IMR-90 (cell line): Measurements from ENCODE around the gene MYH10. TPM values are rescaled to one million over a fixed set of nuclear protein-coding genes. Genes with fewer than 3 reads are reported as not detected.

Experiments
- ATAC-seq: fragments of 200-7000 bp; cut with Tn5 transposase; 2 replicates; pipeline ENCODE4 v1.9.1; 2020; ENCODE audit warnings: low read depth, mild to moderate bottlenecking, moderate library complexity
- BruUV-seq: library from RNA; stranded (reverse); fragments of 400-500 nt; replicated peaks from 2 replicates; lab custom pipeline; 2021; lab: Mats Ljungman, UMichigan
- CTCF ChIA-PET: fragments of 300-600 bp; formaldehyde crosslinking; extraction: SDS; loops from one replicate; lab custom pipeline; 2021; ENCODE audit warnings: antibody characterized with exemption; lab: Yijun Ruan, JAX
- POLR2A ChIA-PET: fragments of 300-600 bp; sonication (Branson Sonifier 250); formaldehyde crosslinking; loops from one replicate; lab custom pipeline; 2022; ENCODE audit warnings: antibody characterized with exemption; ENCODE audit not compliant: unreplicated experiment; lab: Charles Lee
- DNase-seq: peaks from one replicate; pipeline ENCODE4 v3.0.0; 2013
- H2AFZ ChIP-seq: replicated peaks from 2 replicates; pipeline ENCODE3; 2013; ENCODE audit warnings: low read length, mild to moderate bottlenecking; ENCODE audit not compliant: poor library complexity
- H2AK5ac ChIP-seq: 2 replicates; pipeline ENCODE4 v1.6.1; 2013; ENCODE audit warnings: low read depth, low read length, inconsistent platforms
- H2AK9ac ChIP-seq: replicated peaks from 2 replicates; pipeline ENCODE3; 2013; ENCODE audit warnings: mild to moderate bottlenecking, low read depth, low read length, moderate library complexity; ENCODE audit not compliant: poor library complexity
- H2BK120ac ChIP-seq: 2 replicates; pipeline ENCODE4 v1.6.1; 2013; ENCODE audit warnings: low read depth, low read length, inconsistent platforms
- H2BK15ac ChIP-seq: 3 replicates; pipeline ENCODE4 v1.6.1; 2013; ENCODE audit warnings: low read depth, low read length, inconsistent platforms
- H2BK20ac ChIP-seq: 2 replicates; pipeline ENCODE4 v1.6.1; 2013; ENCODE audit warnings: low read depth, mild to moderate bottlenecking, inconsistent platforms, low read length, moderate library complexity
- H2BK5ac ChIP-seq: 2 replicates; pipeline ENCODE4 v1.6.1; 2013; ENCODE audit warnings: mild to moderate bottlenecking, low read depth, low read length, inconsistent platforms; ENCODE audit not compliant: poor library complexity, severe bottlenecking
- H3K14ac ChIP-seq: replicated peaks from 2 replicates; pipeline ENCODE4 v1.6.1; 2013; ENCODE audit warnings: low read depth, low read length, inconsistent platforms
- H3K18ac ChIP-seq: 2 replicates; pipeline ENCODE4 v1.6.1; 2013; ENCODE audit warnings: low read depth, low read length, control low read depth
- H3K23ac ChIP-seq: 2 replicates; pipeline ENCODE4 v1.6.1; 2013; ENCODE audit warnings: low read depth, low read length, inconsistent platforms
- H3K27ac ChIP-seq: 2 replicates; pipeline ENCODE4 v1.5.1; 2013; ENCODE audit warnings: mild to moderate bottlenecking, control low read depth, low read length; ENCODE audit not compliant: insufficient read depth
- H3K27me3 ChIP-seq: 2 replicates; pipeline ENCODE4 v1.6.1; 2013; ENCODE audit warnings: low read length; ENCODE audit not compliant: control insufficient read depth, insufficient read depth
- H3K36me3 ChIP-seq: 2 replicates; pipeline ENCODE4 v1.6.1; 2013; ENCODE audit warnings: low read length, mixed read lengths; ENCODE audit not compliant: control insufficient read depth, insufficient read depth
- H3K4ac ChIP-seq: 2 replicates; pipeline ENCODE4 v1.6.1; 2013; ENCODE audit warnings: low read depth, low read length, inconsistent platforms
- H3K4me1 ChIP-seq: 2 replicates; pipeline ENCODE4 v1.6.1; 2013; ENCODE audit warnings: low read length, mixed read lengths; ENCODE audit not compliant: control insufficient read depth, insufficient read depth
- H3K4me2 ChIP-seq: 2 replicates; pipeline ENCODE4 v1.6.1; 2013; ENCODE audit warnings: low read depth, mild to moderate bottlenecking, control low read depth, low read length, moderate library complexity
- H3K4me3 ChIP-seq: 2 replicates; pipeline ENCODE4 v1.5.1; 2013; ENCODE audit warnings: low read depth, mild to moderate bottlenecking, control low read depth, low read length, moderate library complexity; ENCODE audit not compliant: insufficient read depth
- H3K56ac ChIP-seq: 2 replicates; pipeline ENCODE4 v1.6.1; 2013; ENCODE audit warnings: low read length, inconsistent platforms; ENCODE audit not compliant: insufficient read depth; ENCODE audit errors: extremely low read depth
- H3K79me1 ChIP-seq, 2 experiments: 2 replicates each; pipeline ENCODE4 v1.6.1; 2013; ENCODE audit warnings: low read length in 2 of 2, inconsistent platforms in 1 of 2, low read depth in 1 of 2
- H3K9ac ChIP-seq: 2 replicates; pipeline ENCODE4 v1.6.1; 2013; ENCODE audit warnings: low read depth, low read length, control low read depth
- H3K9me1 ChIP-seq: 2 replicates; pipeline ENCODE4 v1.6.1; 2013; ENCODE audit warnings: low read length, inconsistent platforms; ENCODE audit not compliant: insufficient read depth
- H3K9me3 ChIP-seq: 2 replicates; pipeline ENCODE4 v1.6.1; 2013; ENCODE audit warnings: low read length; ENCODE audit not compliant: control insufficient read depth, insufficient read depth
- H4K20me1 ChIP-seq: 2 replicates; pipeline ENCODE4 v1.6.1; 2013; ENCODE audit warnings: low read length, inconsistent platforms; ENCODE audit not compliant: insufficient read depth
- H4K5ac ChIP-seq: 2 replicates; pipeline ENCODE4 v1.6.1; 2013; ENCODE audit warnings: mild to moderate bottlenecking, low read depth, low read length, control low read depth
- H4K8ac ChIP-seq, 2 experiments: 2 replicates each; pipeline ENCODE4 v1.6.1; 2013; ENCODE audit warnings: low read depth in 2 of 2, low read length in 2 of 2, control low read depth in 1 of 2, inconsistent platforms in 1 of 2
- H4K91ac ChIP-seq: 2 replicates; pipeline ENCODE4 v1.6.1; 2013; ENCODE audit warnings: low read depth, low read length, inconsistent platforms; ENCODE audit not compliant: insufficient read depth
- CEBPB ChIP-seq: IDR thresholded peaks from 2 replicates; pipeline ENCODE4 v1.6.1; 2012; ENCODE audit warnings: low read depth, low read length, improper control_type of control experiment
- MAZ ChIP-seq: IDR thresholded peaks from 2 replicates; pipeline ENCODE4 v1.6.1; 2012; ENCODE audit warnings: low read depth, mild to moderate bottlenecking, low read length, improper control_type of control experiment, moderate library complexity, borderline replicate concordance
- MXI1 ChIP-seq: IDR thresholded peaks from 2 replicates; pipeline ENCODE4 v1.6.1; 2012; ENCODE audit warnings: low read depth, mild to moderate bottlenecking, low read length, moderate library complexity, borderline replicate concordance
- RAD21 ChIP-seq: IDR thresholded peaks from 2 replicates; pipeline ENCODE4 v1.6.1; 2012; ENCODE audit warnings: low read length, improper control_type of control experiment
- RCOR1 ChIP-seq: IDR thresholded peaks from 2 replicates; pipeline ENCODE4 v1.6.1; 2012; ENCODE audit warnings: mild to moderate bottlenecking, low read length, improper control_type of control experiment; ENCODE audit not compliant: insufficient replicate concordance
- WGBS, 2 experiments: methylation state at CpG; one replicate each; pipeline versions ENCODE4 v1.1.5 to v1.1.7; 2013; ENCODE audit warnings: missing lambda C conversion rate in 2 of 2; ENCODE audit not compliant: insufficient read length in 1 of 2; ENCODE audit errors: extremely low coverage in 2 of 2; 5-methylcytosine and 5-hydroxymethylcytosine counted together
- dilution Hi-C: fragments of 300-500 bp; cut with HindIII; formaldehyde crosslinking; loops from one replicate; pipeline ENCODE4 v1.14.3; 2018; ENCODE audit warnings: low sequenced_read_pairs; ENCODE audit not compliant: unreplicated experiment
- in situ Hi-C: fragments of 300-500 bp; cut with MboI; formaldehyde crosslinking; loops from 3 replicates; pipeline ENCODE4 v1.14.3; 2019; ENCODE audit warnings: low sequenced_read_pairs, inconsistent platforms, mixed read lengths
- intact Hi-C: fragments of 100-400 bp; cut with micrococcal nuclease; formaldehyde crosslinking; loops from 2 replicates; pipeline ENCODE4 v1.10.0; 2022
- polyA plus RNA-seq, 3 experiments: library from polyadenylated mRNA; depleted of rRNA; stranded (reverse); fragments of >200 nt; gene quantifications; 2 replicates each; pipeline ENCODE4 v1.2.3, GENCODE V29; 2012; ENCODE audit warnings: low replicate concordance in 1 of 3
- total RNA-seq: library from RNA; depleted of rRNA; stranded (reverse); fragments of >200 nt; gene quantifications from 2 replicates; pipeline ENCODE4 v1.2.3, GENCODE V29; 2012
- TF ChIP-seq, protein P1 (sequence below): fragments of 150-350 bp; IDR thresholded peaks from 2 replicates; pipeline ENCODE4 v1.6.1; 2017; ENCODE audit warnings: mild to moderate bottlenecking, antibody characterized with exemption, low read length, low read depth
- TF ChIP-seq, protein P2 (sequence below): conservative IDR thresholded peaks from 2 replicates; pipeline ENCODE4 v1.5.1; 2012; ENCODE audit warnings: mild to moderate bottlenecking, low read depth, low read length, improper control_type of control experiment
- TF ChIP-seq, protein P3 (sequence below): fragments of 150-350 bp; IDR thresholded peaks from 2 replicates; pipeline ENCODE4 v1.6.1; 2016; ENCODE audit warnings: low read depth, mild to moderate bottlenecking, low read length, moderate library complexity, borderline replicate concordance

Gene MYH10
- total and polyA plus RNA-seq, 2 of the 4 experiments (the other 2 are of a cell fraction), result 71.2 to 95.2 TPM

DNA sequence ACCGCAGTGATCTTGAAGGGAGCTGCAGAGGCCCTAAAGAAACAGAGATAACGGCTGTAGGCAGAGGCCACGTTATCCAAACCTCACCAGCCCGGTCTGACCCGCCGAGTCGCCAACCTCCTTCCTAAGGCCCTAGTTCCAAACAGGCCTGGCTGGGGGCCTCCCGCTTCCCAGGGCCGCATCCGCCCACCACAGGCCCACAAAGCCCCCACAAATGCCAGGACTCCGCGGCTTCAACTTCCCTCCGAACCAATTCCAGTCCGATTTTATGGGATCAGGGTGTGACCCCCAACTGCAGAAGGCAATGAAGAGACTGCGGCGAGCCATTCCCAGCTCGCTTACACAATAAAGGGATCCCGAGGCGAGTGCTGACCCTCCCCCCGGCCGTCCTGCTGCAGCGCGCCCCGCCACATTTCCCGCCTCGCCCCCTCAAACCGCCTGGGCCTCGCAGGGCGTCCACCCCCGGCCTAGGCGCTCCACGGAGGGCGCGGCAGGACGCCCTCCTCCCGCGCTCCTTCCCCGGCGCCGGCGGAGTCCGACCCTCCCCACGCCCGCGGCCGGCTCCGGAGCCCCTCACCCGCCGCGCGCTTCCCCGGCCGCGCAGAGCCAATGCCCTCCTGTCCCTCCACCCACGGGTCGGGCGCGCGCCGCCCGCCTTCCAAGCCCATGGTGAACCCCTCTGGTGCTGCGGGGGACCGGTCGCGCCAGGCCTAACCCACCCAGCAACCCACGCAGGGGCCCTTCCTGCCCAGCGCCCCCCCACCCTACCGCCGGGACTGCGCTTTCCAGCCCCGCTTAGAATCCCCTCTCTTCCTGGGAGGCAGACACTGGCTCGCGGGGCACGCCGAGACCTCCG lies 926 bp downstream of the MYH10 start:
- Histone ChIP-seq H3K9ac (peak overlapping the region; percentile 98), H3K36me3 (no peaks in the 10 kb centered on the region), H3K56ac (peak overlapping the region; percentile 87; the same call in 1 of the 2 replicates), H2BK5ac (peak overlapping the region; percentile 80), H3K14ac (peak overlapping the region; percentile 94), H4K91ac (peak overlapping the region; percentile 70), H4K20me1 (peaks cover 8% of the 10 kb centered on the region; the same call in 1 of the 2 replicates), H3K4me3 (peak overlapping the region; percentile 75), H3K4me2 (peak overlapping the region; percentile 95), H3K18ac (peak overlapping the region; percentile 77), H2AK9ac (peak overlapping the region; percentile 95), H3K4me1 (peaks cover 2% of the 10 kb centered on the region; the same call in 1 of the 2 replicates), H3K79me1 (peaks cover 13 to 36% of the 10 kb centered on the region in 2 experiments), H2BK120ac (peak overlapping the region; percentile 73), H3K9me3 (no peaks in the 10 kb centered on the region), H3K4ac (peak overlapping the region; percentile 92), H4K5ac (peak overlapping the region; percentile 31; the same call in 1 of the 2 replicates), H3K23ac (peak overlapping the region; percentile 97), H2BK15ac (no peak overlapping the region), H4K8ac (peak overlapping the region; percentile 69 to 82; a peak in 3 of 4 replicates), H3K27ac (peak overlapping the region; percentile 98), H2BK20ac (no peak overlapping the region), H3K27me3 (no peaks in the 10 kb centered on the region), H2AFZ (peak overlapping the region; percentile 95), H3K9me1 (peaks cover 4% of the 10 kb centered on the region), H2AK5ac (peak overlapping the region; percentile 43)
- DNase-seq (no peak), ATAC-seq (peak; percentile 3; the same call in 1 of the 2 replicates)
- intact Hi-C loops, result loop anchor here (1.0 to 10.0 kb wide), 5 partner anchors 65 to 245 kb away; partner anchors contain the start of gene RPL26
- BruUV-seq, result no TSS peak
- WGBS, 2 experiments, result 0% methylated on average over 20 of the region's 76 CpGs; no CpG with 5 or more reads in 1 of the 2 experiments
- ChIA-PET POLR2A (no interaction called here), CTCF (interaction anchor here (1.3 kb wide), 1 partner anchor 60 kb away, joined by 4 read pairs; no protein-coding TSS in a partner anchor)
- dilution Hi-C loops, result no loop called here
- no peak for TF ChIP-seq RCOR1
- peak; percentile 68 for TF ChIP-seq CEBPB
- no peak for TF ChIP-seq RAD21
- 0 out of 2 replicates have a peak, but pooled peaks have one; percentile 18 for TF ChIP-seq MXI1
- TF ChIP-seq, protein P1, sequence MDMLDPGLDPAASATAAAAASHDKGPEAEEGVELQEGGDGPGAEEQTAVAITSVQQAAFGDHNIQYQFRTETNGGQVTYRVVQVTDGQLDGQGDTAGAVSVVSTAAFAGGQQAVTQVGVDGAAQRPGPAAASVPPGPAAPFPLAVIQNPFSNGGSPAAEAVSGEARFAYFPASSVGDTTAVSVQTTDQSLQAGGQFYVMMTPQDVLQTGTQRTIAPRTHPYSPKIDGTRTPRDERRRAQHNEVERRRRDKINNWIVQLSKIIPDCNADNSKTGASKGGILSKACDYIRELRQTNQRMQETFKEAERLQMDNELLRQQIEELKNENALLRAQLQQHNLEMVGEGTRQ, result no peak
- TF ChIP-seq MAZ, result peak; percentile 53; the same call in 1 of the 2 replicates
- TF ChIP-seq, protein P2, sequence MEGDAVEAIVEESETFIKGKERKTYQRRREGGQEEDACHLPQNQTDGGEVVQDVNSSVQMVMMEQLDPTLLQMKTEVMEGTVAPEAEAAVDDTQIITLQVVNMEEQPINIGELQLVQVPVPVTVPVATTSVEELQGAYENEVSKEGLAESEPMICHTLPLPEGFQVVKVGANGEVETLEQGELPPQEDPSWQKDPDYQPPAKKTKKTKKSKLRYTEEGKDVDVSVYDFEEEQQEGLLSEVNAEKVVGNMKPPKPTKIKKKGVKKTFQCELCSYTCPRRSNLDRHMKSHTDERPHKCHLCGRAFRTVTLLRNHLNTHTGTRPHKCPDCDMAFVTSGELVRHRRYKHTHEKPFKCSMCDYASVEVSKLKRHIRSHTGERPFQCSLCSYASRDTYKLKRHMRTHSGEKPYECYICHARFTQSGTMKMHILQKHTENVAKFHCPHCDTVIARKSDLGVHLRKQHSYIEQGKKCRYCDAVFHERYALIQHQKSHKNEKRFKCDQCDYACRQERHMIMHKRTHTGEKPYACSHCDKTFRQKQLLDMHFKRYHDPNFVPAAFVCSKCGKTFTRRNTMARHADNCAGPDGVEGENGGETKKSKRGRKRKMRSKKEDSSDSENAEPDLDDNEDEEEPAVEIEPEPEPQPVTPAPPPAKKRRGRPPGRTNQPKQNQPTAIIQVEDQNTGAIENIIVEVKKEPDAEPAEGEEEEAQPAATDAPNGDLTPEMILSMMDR, result no peak
- TF ChIP-seq, protein P3, sequence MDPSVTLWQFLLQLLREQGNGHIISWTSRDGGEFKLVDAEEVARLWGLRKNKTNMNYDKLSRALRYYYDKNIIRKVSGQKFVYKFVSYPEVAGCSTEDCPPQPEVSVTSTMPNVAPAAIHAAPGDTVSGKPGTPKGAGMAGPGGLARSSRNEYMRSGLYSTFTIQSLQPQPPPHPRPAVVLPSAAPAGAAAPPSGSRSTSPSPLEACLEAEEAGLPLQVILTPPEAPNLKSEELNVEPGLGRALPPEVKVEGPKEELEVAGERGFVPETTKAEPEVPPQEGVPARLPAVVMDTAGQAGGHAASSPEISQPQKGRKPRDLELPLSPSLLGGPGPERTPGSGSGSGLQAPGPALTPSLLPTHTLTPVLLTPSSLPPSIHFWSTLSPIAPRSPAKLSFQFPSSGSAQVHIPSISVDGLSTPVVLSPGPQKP, result no peak
- in situ Hi-C loops, result loop anchor here (10.0 kb wide), 1 partner anchor 55 kb away; no protein-coding TSS in a partner anchor
